Vagina (tissue), 2 donors: ENCODE results near the gene NECTIN2. TPM values are rescaled to one million over a fixed set of nuclear protein-coding genes. Genes with fewer than 3 reads are reported as not detected.
"Not testable (repeated sequence)": the region's sequence is repeated elsewhere in the genome, so short reads cannot be mapped to it uniquely, and the experiment has no call there.

Experiments
- DNase-seq, 2 donors: peaks; one replicate each; pipeline ENCODE4 v3.0.0-alpha.2; 2017; ENCODE audit errors: extremely low spot score in 2 of 2
- H3K27ac ChIP-seq: fragments of 200-600 bp; sonication (generic); one replicate; pipeline ENCODE4 v1.5.1; 2019
- H3K27me3 ChIP-seq: fragments of 200-600 bp; sonication (generic); one replicate; pipeline ENCODE4 v1.5.1; 2019
- H3K36me3 ChIP-seq, 2 donors: fragments of 200-600 bp; sonication (generic); one replicate each; pipeline ENCODE4 v1.5.1; 2017 to 2019
- H3K4me1 ChIP-seq: fragments of 200-600 bp; sonication (generic); one replicate; pipeline ENCODE4 v1.5.1; 2019
- H3K4me3 ChIP-seq, 2 donors: fragments of 200-600 bp; sonication (generic); 1 replicate in 1 of 2; 2 replicates in 1 of 2; pipeline ENCODE4 v1.5.1; 2016 to 2019
- H3K9me3 ChIP-seq: fragments of 200-600 bp; sonication (generic); one replicate; pipeline ENCODE4 v1.5.1; 2019
- POLR2A ChIP-seq, 2 donors: fragments of 450-650 bp; IDR thresholded peaks; one replicate each; pipeline ENCODE4 v1.6.1; 2017; ENCODE audit warnings: antibody characterized with exemption in 2 of 2, mild to moderate bottlenecking in 2 of 2, moderate library complexity in 2 of 2
- POLR2AphosphoS5 ChIP-seq, 2 donors: sonication (generic); formaldehyde crosslinking; IDR thresholded peaks; one replicate each; pipeline ENCODE4 v1.9.0; 2017; ENCODE audit warnings: antibody characterized with exemption in 2 of 2, mild to moderate bottlenecking in 2 of 2, low read depth in 1 of 2; ENCODE audit not compliant: insufficient read depth in 1 of 2
- intact Hi-C: fragments of 100-400 bp; cut with DNase I; formaldehyde crosslinking; loops from one replicate; pipeline ENCODE4 v1.15.1; 2023
- total RNA-seq: library from RNA; depleted of rRNA; stranded (reverse); fragments of >200 nt; gene quantifications from one replicate; pipeline ENCODE4 v1.2.3, GENCODE V29; 2016
- TF ChIP-seq, protein P1 (sequence below), 3 experiments: fragments of 450-650 bp in 2 of 3; fragments of 200-600 bp in 1 of 3; sonication (generic) in 1 of 3; IDR thresholded peaks; one replicate each; pipeline ENCODE4 v1.5.1; 2017 to 2019; ENCODE audit warnings: antibody characterized with exemption in 3 of 3, mild to moderate bottlenecking in 2 of 3, moderate library complexity in 2 of 3

NECTIN2 gene
- total RNA-seq, 1 donor from 2014 or later, result 72.9 TPM

DNA sequence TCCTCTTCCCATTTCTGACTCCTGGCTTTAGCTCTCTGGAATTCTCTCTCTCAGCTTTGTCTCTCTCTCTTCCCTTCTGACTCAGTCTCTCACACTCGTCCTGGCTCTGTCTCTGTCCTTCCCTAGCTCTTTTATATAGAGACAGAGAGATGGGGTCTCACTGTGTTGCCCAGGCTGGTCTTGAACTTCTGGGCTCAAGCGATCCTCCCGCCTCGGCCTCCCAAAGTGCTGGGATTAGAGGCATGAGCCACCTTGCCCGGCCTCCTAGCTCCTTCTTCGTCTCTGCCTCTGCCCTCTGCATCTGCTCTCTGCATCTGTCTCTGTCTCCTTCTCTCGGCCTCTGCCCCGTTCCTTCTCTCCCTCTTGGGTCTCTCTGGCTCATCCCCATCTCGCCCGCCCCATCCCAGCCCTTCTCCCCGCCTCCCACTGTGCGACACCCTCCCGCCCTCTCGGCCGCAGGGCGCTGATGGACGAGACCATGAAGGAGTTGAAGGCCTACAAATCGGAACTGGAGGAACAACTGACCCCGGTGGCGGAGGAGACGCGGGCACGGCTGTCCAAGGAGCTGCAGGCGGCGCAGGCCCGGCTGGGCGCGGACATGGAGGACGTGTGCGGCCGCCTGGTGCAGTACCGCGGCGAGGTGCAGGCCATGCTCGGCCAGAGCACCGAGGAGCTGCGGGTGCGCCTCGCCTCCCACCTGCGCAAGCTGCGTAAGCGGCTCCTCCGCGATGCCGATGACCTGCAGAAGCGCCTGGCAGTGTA lies 62.2 kb downstream of the NECTIN2 start:
- Histone ChIP-seq H3K9me3 (no peaks in the 10 kb centered on the region), H3K36me3 (no peaks in the 10 kb centered on the region), H3K27me3 (no peaks in the 10 kb centered on the region), H3K27ac (no peak overlapping the region), H3K4me3 (no peak overlapping the region), H3K4me1 (peaks cover 42% of the 10 kb centered on the region)
- TF ChIP-seq POLR2AphosphoS5 (IDR thresholded peaks at IDR 0.05; ENCODE audit: insufficient read depth in 1 of 2, low read depth in 1 of 2) (no peak), POLR2A (IDR thresholded peaks at IDR 0.05) (no peak)
- TF ChIP-seq, protein P1, sequence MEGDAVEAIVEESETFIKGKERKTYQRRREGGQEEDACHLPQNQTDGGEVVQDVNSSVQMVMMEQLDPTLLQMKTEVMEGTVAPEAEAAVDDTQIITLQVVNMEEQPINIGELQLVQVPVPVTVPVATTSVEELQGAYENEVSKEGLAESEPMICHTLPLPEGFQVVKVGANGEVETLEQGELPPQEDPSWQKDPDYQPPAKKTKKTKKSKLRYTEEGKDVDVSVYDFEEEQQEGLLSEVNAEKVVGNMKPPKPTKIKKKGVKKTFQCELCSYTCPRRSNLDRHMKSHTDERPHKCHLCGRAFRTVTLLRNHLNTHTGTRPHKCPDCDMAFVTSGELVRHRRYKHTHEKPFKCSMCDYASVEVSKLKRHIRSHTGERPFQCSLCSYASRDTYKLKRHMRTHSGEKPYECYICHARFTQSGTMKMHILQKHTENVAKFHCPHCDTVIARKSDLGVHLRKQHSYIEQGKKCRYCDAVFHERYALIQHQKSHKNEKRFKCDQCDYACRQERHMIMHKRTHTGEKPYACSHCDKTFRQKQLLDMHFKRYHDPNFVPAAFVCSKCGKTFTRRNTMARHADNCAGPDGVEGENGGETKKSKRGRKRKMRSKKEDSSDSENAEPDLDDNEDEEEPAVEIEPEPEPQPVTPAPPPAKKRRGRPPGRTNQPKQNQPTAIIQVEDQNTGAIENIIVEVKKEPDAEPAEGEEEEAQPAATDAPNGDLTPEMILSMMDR (IDR thresholded peaks at IDR 0.05), result no peak
- intact Hi-C loops, result no loop called here
- no peak for DNase-seq

DNA sequence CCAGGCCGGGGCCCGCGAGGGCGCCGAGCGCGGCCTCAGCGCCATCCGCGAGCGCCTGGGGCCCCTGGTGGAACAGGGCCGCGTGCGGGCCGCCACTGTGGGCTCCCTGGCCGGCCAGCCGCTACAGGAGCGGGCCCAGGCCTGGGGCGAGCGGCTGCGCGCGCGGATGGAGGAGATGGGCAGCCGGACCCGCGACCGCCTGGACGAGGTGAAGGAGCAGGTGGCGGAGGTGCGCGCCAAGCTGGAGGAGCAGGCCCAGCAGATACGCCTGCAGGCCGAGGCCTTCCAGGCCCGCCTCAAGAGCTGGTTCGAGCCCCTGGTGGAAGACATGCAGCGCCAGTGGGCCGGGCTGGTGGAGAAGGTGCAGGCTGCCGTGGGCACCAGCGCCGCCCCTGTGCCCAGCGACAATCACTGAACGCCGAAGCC lies 62.8 kb downstream of the NECTIN2 start:
- no peak for TF ChIP-seq POLR2A (IDR thresholded peaks at IDR 0.05)
- TF ChIP-seq, protein P1 (IDR thresholded peaks at IDR 0.05), result no peak
- TF ChIP-seq POLR2AphosphoS5 (IDR thresholded peaks at IDR 0.05; ENCODE audit: insufficient read depth in 1 of 2, low read depth in 1 of 2), result no peak
- H3K36me3 ChIP-seq, result no peaks in the 10 kb centered on the region
- H3K27ac ChIP-seq, result no peak overlapping the region
- H3K27me3 ChIP-seq, result no peaks in the 10 kb centered on the region
- H3K4me3 ChIP-seq, result no peak overlapping the region
- H3K9me3 ChIP-seq, result no peaks in the 10 kb centered on the region
- intact Hi-C loops, result no loop called here
- DNase-seq, result no peak
- peaks cover 42% of the 10 kb centered on the region for H3K4me1 ChIP-seq

DNA sequence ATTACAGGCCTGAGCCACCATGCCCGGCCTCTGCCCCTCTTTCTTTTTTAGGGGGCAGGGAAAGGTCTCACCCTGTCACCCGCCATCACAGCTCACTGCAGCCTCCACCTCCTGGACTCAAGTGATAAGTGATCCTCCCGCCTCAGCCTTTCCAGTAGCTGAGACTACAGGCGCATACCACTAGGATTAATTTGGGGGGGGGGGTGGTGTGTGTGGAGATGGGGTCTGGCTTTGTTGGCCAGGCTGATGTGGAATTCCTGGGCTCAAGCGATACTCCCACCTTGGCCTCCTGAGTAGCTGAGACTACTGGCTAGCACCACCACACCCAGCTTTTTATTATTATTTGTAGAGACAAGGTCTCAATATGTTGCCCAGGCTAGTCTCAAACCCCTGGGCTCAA lies 63.7 kb downstream of the NECTIN2 start:
- TF ChIP-seq, protein P1 (IDR thresholded peaks at IDR 0.05), result no peak
- TF ChIP-seq POLR2AphosphoS5 (IDR thresholded peaks at IDR 0.05; ENCODE audit: insufficient read depth in 1 of 2, low read depth in 1 of 2) (no peak), POLR2A (IDR thresholded peaks at IDR 0.05) (no peak)
- no peaks in the 10 kb centered on the region for H3K9me3 ChIP-seq
- H3K27ac ChIP-seq, result peak overlapping the region; percentile 9
- H3K27me3 ChIP-seq, result no peaks in the 10 kb centered on the region
- H3K4me1 ChIP-seq, result peaks cover 43% of the 10 kb centered on the region
- no peak for DNase-seq
- H3K36me3 ChIP-seq, result no peaks in the 10 kb centered on the region
- H3K4me3 ChIP-seq, result no peak overlapping the region
- intact Hi-C loops, result no loop called here

DNA sequence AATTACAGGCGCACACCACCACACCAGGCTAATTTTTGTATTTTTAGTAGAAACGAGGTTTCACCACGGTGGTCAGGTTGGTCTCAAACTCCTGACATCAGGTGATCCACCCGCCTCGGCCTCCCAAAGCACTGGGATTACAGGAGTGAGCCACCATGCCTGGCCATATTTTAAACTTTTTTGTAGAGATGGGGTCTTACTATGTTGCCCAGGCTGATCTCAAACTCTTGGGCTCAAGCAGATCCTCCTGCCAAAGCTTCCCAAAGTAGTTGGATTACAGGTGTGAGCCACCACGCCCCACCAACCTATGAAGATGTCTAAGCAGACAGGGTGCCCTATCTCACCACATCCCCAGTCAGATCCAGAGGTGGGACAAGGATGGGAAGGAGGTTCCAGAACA lies 65.8 kb downstream of the NECTIN2 start:
- H3K4me1 ChIP-seq, result peaks cover 28% of the 10 kb centered on the region
- H3K27me3 ChIP-seq, H3K4me3 ChIP-seq, H3K36me3 ChIP-seq, H3K9me3 ChIP-seq, DNase-seq, intact Hi-C loops: not testable (repeated sequence)
- peak overlapping the region; percentile 44 for H3K27ac ChIP-seq

DNA sequence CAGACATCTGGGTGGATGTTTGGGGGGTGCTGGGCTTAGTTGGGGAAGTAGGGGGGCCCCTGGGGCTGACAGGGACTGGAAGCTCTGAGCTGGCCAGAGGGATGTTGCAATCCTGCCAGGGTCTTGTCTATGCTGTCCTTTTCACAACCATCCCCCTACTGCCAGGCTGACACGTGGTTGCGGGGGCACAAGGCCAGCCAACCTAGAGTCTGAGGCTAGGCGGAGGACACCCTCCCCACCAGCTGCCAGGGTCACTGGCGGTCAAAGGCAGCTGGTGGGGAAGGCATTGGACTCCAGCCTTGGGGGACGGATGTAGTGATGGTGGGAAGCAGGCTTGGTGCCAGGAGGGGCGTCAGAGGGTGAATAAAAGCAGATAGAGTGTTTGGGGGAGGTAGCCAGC lies 66.8 kb downstream of the NECTIN2 start:
- intact Hi-C loops, result no loop called here
- no peaks in the 10 kb centered on the region for H3K36me3 ChIP-seq
- no peaks in the 10 kb centered on the region for H3K9me3 ChIP-seq
- H3K27me3 ChIP-seq, result no peaks in the 10 kb centered on the region
- no peak for DNase-seq
- H3K4me3 ChIP-seq, result no peak overlapping the region
- H3K27ac ChIP-seq, result peak overlapping the region; percentile 36
- TF ChIP-seq POLR2A (IDR thresholded peaks at IDR 0.05) (no peak), POLR2AphosphoS5 (IDR thresholded peaks at IDR 0.05; ENCODE audit: insufficient read depth in 1 of 2, low read depth in 1 of 2) (peak in 1 of 2 donors; percentile 25)
- TF ChIP-seq, protein P1 (IDR thresholded peaks at IDR 0.05), result no peak
- peaks cover 28% of the 10 kb centered on the region for H3K4me1 ChIP-seq

DNA sequence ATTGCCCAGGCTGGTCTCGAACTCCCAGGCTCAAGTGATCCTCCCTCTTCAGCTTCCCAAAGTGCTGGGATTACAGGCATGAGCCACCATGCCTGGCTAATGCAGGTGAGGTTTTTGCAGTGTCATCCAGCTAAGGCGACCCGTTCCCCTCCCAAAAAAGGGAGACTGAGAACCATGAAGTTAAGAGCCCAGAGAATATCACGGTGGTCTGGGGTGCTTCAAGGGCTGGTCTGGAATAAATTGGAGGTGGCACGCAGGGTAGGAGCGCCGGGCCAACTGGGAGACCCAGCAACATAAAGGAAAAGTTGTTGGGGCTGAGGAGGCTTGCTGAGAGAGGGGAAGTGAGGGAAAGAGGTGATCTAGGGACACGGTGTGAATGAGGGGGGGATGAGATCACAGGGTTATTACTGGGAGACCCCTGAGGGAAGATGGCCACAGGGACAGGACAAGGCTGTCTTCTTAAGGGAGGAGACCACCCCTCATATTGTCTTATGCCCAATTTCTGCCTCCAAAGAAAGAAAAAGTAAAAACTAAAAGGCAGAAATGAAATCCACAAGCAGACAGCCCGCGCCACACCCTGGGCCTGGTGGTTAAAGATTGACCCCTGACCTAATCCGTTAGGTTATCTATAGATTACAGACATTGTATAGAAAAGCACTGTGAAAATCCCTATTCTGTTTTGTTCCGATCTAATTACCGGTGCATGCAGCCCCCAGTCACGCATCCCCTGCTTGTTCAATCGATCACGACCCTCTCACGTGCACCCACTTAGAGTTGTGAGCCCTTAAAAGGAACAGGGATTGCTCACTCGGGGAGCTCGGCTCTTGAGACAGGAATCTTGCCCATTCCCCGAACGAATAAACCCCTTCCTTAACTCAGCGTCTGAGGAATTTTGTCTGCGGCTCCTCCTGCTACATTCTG lies 67.7 kb downstream of the NECTIN2 start:
- H3K36me3 ChIP-seq, DNase-seq, H3K27me3 ChIP-seq, H3K4me3 ChIP-seq, H3K9me3 ChIP-seq, intact Hi-C loops: not testable (repeated sequence)
- peak overlapping the region; percentile 66 for H3K27ac ChIP-seq
- peaks cover 28% of the 10 kb centered on the region for H3K4me1 ChIP-seq
